Natural killer cell (primary cell): ENCODE data around the gene PYROXD2. TPM values are rescaled to one million over a fixed set of nuclear protein-coding genes. Genes with fewer than 3 reads are reported as not detected.

Source experiments
- ATAC-seq, 3 donors: fragments of 150-1000 bp in 2 of 3; fragments of 200-7000 bp in 1 of 3; cut with Tn5 transposase; 1 replicate in 1 of 3; 2 replicates in 2 of 3; pipeline ENCODE4 v1.10.0; 2021; ENCODE audit warnings: mild to moderate bottlenecking in 2 of 3, moderate library complexity in 2 of 3
- DNase-seq, 2 donors: peaks; one replicate each; pipeline versions ENCODE4 v3.0.0 to v3.0.0-alpha.2; 2013 to 2021; ENCODE audit warnings: mixed read lengths in 1 of 2
- H3K27ac ChIP-seq: one replicate; pipeline ENCODE4 v1.5.1; 2013; ENCODE audit warnings: mild to moderate bottlenecking, low read length
- H3K27me3 ChIP-seq: one replicate; pipeline ENCODE4 v1.6.1; 2013; ENCODE audit warnings: low read length; ENCODE audit not compliant: control insufficient read depth, insufficient read depth
- H3K36me3 ChIP-seq: one replicate; pipeline ENCODE4 v1.6.1; 2013; ENCODE audit warnings: low read length; ENCODE audit not compliant: control insufficient read depth, insufficient read depth
- H3K4me1 ChIP-seq: one replicate; pipeline ENCODE4 v1.6.1; 2013; ENCODE audit warnings: low read length; ENCODE audit not compliant: control insufficient read depth, insufficient read depth
- H3K4me3 ChIP-seq: one replicate; pipeline ENCODE4 v1.5.1; 2013; ENCODE audit warnings: low read length
- H3K9me3 ChIP-seq: one replicate; pipeline ENCODE4 v1.6.1; 2013; ENCODE audit warnings: low read length; ENCODE audit not compliant: control insufficient read depth, insufficient read depth
- H3K27ac Mint-ChIP-seq, 2 donors: one replicate each; pipeline ENCODE4 v1.8.0; 2022; ENCODE audit warnings: mild to moderate bottlenecking in 2 of 2, mixed read lengths in 2 of 2, moderate library complexity in 1 of 2
- H3K27me3 Mint-ChIP-seq, 2 donors: one replicate each; pipeline ENCODE4 v1.8.0; 2022; ENCODE audit warnings: low read depth in 2 of 2, mixed read lengths in 2 of 2
- H3K36me3 Mint-ChIP-seq: one replicate; pipeline ENCODE4 v1.8.0; 2022; ENCODE audit warnings: mixed read lengths
- H3K4me1 Mint-ChIP-seq, 2 donors: one replicate each; pipeline ENCODE4 v1.8.0; 2022; ENCODE audit warnings: mixed read lengths in 2 of 2
- H3K4me3 Mint-ChIP-seq: one replicate; pipeline ENCODE4 v1.8.0; 2022; ENCODE audit warnings: mild to moderate bottlenecking, moderate library complexity, mixed read lengths
- H3K9me3 Mint-ChIP-seq, 2 donors: one replicate each; pipeline ENCODE4 v1.8.0; 2022; ENCODE audit warnings: mixed read lengths in 2 of 2
- CTCF ChIP-seq: fragments of 200-600 bp; IDR thresholded peaks from one replicate; pipeline ENCODE4 v1.8.0; 2022; ENCODE audit warnings: antibody characterized with exemption
- WGBS: methylation state at CpG from one replicate; pipeline ENCODE4 v1.1.7; 2013; ENCODE audit warnings: missing lambda C conversion rate; ENCODE audit not compliant: insufficient coverage; 5-methylcytosine and 5-hydroxymethylcytosine counted together
- intact Hi-C: fragments of 100-400 bp; cut with micrococcal nuclease; formaldehyde crosslinking; loops from one replicate; pipeline ENCODE4 v1.14.2; 2022
- total RNA-seq, 4 donors: library from RNA; stranded (reverse); fragments of 120-200 nt in 1 of 4; gene quantifications; one replicate each; pipeline versions ENCODE4 v1.2.3 to v1.2.4, GENCODE V29; 2013 to 2022

Gene PYROXD2
- total RNA-seq, 3 donors from 2014 or later (not counting 1 experiment from before 2014, with no cell fraction given) = 20.8 to 28.2 (median 28.0) TPM

DNA sequence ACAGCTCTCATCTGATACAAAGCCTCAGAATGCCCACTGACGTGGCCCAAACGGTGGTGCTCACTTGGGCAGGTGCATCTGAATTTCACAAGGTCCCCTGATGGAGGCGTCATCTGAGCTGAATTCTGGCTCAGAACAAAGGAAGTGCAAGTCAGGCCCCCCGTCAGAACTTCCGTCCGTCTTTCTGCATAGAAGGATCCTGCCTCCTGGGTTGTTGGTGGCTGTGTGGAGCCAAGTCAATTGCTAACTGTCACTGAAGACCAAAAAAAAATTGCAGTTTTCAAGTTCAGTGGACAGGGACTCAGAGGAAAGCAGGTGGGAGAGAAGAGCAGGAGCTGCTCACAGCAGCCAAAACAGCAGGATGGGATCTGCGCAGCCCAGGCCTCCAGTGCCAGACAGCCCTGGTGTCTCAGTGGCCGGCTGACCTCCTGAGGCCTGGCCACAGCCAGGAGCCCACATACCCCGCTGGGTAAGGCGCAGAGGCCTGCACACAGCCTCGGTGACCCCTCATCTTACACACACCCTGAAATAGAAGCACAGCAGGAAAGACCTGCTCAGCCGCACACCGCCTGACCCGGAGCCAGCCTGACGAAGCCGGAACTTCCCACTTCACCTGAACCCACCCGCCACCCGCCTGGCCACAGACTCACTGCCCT is 49.4 kb downstream of the PYROXD2 start:
- H3K27ac Mint-ChIP-seq = no peak overlapping the region
- DNase-seq = peak in 1 of 2 donors; percentile 13

DNA sequence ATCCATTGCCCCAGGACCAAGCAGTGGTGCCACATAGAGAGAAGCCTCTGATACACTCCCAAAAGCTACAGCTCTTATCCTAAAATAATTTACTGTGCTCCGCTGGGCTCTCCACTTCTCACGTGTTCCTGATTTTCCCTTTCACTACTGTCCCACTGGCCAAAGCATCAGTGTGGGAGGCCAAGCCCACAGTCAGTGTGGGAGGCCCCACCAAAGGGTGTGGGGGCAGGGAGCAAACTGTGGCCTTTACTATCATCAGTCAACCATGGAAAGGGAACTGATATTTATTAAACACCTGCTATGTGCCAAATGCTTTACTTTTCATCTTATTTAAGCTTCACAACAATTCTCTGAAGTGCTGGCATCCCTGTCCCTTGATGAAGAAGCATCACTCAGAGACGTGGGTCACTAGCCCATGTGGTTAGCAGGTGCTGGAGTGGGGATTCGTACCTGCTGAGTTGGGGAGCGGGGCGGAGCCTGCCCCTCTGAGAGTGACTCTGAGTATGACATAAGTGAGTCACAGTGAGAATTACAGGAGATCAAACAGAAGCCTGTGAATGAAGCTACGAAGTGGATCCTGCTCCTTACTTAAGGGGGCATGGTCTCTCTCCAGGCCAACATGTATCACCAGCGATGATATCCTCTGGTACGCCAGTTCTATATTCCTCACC is 50.4 kb downstream of the PYROXD2 start:
- peaks cover 0 to 2% of the 10 kb centered on the region in 2 donors for H3K27me3 Mint-ChIP-seq
- Histone ChIP-seq H3K9me3 (no peaks in the 10 kb centered on the region), H3K27ac (no peak overlapping the region), H3K27me3 (no peaks in the 10 kb centered on the region), H3K4me1 (peaks cover 8% of the 10 kb centered on the region), H3K4me3 (no peak overlapping the region), H3K36me3 (no peaks in the 10 kb centered on the region)
- no peak for DNase-seq
- 79% methylated on average over 9 of the region's 9 CpGs for WGBS
- peaks cover 6 to 8% of the 10 kb centered on the region in 2 donors for H3K4me1 Mint-ChIP-seq
- no peak overlapping the region for H3K4me3 Mint-ChIP-seq
- intact Hi-C loops = no loop called here
- no peak for TF ChIP-seq CTCF
- H3K36me3 Mint-ChIP-seq = no peaks in the 10 kb centered on the region
- H3K9me3 Mint-ChIP-seq = no peaks in the 10 kb centered on the region
- no peak overlapping the region for H3K27ac Mint-ChIP-seq
- ATAC-seq = no peak

More for the DNA sequence above, 49.4 kb downstream of the PYROXD2 start:
- ATAC-seq = no peak
- Mint-ChIP-seq H3K4me1 (peaks cover 6 to 8% of the 10 kb centered on the region in 2 donors), H3K9me3 (no peaks in the 10 kb centered on the region), H3K4me3 (no peak overlapping the region), H3K27me3 (peaks cover 0 to 2% of the 10 kb centered on the region in 2 donors), H3K36me3 (no peaks in the 10 kb centered on the region)
- 82% methylated on average over 18 of the region's 18 CpGs for WGBS
- H3K4me1 ChIP-seq = peaks cover 8% of the 10 kb centered on the region
- H3K4me3 ChIP-seq = no peak overlapping the region
- H3K27ac ChIP-seq = no peak overlapping the region
- H3K36me3 ChIP-seq = no peaks in the 10 kb centered on the region
- intact Hi-C loops = no loop called here
- TF ChIP-seq CTCF = no peak
- H3K9me3 ChIP-seq = no peaks in the 10 kb centered on the region
- H3K27me3 ChIP-seq = no peaks in the 10 kb centered on the region

DNA sequence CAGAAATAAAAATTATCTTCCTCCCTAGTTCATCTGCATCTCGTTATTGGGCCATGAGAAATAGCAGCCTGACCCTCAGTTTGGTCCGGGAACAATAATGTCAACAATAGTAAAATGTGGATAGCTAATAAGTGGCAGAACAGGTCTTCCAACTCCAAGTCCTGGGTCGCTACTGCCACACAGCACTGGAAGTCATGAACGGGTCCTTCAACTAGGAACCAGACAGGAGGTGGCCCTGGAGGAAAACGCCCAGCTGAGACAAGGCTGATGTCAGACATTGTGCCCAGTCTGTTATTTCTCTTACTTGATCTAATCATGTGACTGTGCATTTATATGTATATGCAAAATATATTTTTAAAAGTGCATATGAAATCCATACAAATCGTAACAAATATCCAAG is 51.8 kb downstream of the PYROXD2 start:
- H3K9me3 Mint-ChIP-seq = no peaks in the 10 kb centered on the region
- no peaks in the 10 kb centered on the region for H3K36me3 Mint-ChIP-seq
- H3K4me3 Mint-ChIP-seq = no peak overlapping the region
- Histone ChIP-seq H3K9me3 (no peaks in the 10 kb centered on the region), H3K4me1 (peaks cover 8% of the 10 kb centered on the region), H3K36me3 (no peaks in the 10 kb centered on the region), H3K27me3 (no peaks in the 10 kb centered on the region), H3K4me3 (no peak overlapping the region), H3K27ac (no peak overlapping the region)
- H3K27me3 Mint-ChIP-seq = peaks cover 0 to under 1% of the 10 kb centered on the region in 2 donors
- 91% methylated on average over 6 of the region's 6 CpGs for WGBS
- intact Hi-C loops = no loop called here
- ATAC-seq (no peak), DNase-seq (no peak)
- TF ChIP-seq CTCF = no peak
- peaks cover 6 to 8% of the 10 kb centered on the region in 2 donors for H3K4me1 Mint-ChIP-seq
- H3K27ac Mint-ChIP-seq = no peak overlapping the region
